Stimulated activated CD8-positive, alpha-beta memory T cell treated with anti-CD3 and anti-CD28 coated beads, Interleukin-7, amount 100 ng/mL, for 48 hours (primary cell): ENCODE data around the gene TFCP2.

Experiments used
- DNase-seq, 2 donors: peaks; one replicate each; pipeline ENCODE4 v3.0.0-alpha.2; 2020; ENCODE audit warnings: low read depth in 1 of 2; ENCODE audit errors: extremely low read depth in 1 of 2

Gene TFCP2

DNA sequence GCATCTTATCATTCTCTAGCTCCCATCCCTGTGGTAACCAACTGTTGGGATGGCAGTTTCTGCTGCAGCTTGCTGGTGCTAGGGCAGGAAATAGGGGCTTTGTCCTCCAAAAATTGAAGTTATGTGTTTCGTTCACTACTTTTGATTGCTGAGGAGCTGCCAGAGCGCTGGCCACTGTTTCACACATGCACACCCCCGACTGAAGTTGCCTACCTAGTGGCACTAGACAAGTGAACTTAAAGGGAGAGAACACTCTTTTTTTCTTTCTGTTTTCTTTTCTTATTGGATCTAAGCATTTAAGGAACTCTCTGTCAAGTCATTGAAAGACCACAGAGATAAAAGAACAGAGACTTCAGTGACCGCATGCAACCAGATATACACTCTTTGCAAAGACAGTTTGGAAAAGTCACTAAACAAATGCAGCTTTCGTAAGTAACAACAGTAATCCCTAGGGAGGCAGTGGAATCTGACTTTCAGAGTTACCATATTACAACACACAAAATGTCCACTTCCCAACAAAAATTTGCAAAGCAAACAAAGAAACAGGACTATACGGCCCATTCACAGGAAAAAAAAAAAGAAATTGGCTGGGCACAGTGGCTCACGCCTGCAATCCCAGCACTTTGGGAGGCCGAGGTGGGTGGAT, 12.0 kb downstream of the TFCP2 start:
- DNase-seq: no peak

DNA sequence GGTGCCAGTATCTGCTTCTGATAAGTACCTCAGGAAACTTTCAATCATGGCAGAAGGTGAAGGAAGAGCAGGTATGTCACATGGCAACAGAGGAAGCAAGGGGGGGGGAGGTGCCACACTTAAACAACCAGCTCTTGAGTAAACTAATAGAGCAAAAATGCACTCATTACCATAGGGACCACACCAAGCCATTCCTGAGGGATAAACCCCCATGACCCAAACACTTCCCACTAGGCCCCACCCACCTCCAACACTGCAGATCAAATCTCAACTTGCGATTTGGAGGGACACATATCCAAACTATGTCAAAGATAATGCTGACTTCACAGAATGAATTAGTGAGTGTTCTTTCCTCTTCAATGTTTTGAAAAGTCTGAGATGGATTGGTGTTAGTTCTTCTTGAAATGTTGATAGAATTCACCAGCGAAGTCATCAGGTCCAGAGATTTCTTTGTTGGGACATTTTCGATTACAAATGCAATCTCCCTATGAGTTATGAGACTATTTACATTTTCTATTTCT, 16.6 kb downstream of the TFCP2 start:
- no peak for DNase-seq

DNA sequence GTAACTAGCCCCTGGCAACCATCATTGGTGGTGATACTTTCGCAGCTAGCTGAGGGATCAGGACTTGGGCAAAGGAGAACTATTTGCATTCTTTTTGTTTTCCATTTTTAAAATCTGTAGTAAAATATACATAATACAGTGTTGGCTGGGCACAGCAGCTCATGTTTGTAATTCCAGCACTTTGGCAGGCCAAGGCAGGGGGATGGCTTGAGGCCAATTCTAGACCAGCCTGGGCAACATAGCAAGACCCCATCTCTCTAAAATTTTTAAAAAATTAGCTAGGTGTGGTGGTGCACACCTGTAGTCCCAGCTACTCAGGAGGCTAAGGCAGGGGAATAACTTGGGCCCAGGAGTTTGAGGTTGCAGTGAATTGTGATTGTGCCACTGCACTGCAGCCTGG, 20.0 kb downstream of the TFCP2 start:
- DNase-seq: no peak

DNA sequence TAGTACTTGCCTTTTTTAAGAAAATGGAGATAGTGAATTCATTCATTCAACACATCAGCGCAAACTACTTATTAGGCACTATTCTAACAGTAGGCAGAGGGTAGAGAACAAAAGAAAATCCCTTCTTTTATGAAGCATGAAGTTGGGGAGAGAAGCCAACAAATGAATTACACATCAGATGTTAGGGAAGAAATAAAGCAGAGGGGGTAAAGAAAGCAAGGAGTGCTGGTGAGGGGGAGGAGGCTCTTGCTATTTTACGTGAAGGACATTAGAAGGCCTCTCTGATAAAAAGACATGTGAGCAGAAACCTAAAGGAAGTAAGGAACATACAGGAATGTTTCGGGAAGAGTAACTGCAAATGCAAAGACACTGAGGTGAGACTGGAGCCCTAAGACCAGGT, 22.2 kb downstream of the TFCP2 start:
- DNase-seq: no peak

DNA sequence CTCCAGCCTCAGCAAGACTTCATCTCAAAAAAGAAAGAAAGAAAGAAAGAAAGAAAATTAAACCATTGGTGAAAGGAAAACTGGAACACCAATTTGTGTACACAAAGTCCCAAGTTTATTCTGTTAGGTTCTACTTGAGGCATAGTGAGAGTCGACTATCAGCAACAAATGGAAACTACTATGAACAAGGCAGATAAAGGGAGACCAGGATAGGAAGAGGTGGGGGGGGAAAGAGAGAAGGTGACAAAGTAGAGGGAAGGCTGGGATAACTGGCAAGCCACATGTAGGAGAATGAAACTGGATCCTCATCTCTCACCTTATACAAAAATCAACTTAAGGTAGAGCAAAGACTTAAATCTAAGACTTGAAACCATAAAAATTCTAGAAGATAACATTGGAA, 25.6 kb downstream of the TFCP2 start:
- no peak for DNase-seq

DNA sequence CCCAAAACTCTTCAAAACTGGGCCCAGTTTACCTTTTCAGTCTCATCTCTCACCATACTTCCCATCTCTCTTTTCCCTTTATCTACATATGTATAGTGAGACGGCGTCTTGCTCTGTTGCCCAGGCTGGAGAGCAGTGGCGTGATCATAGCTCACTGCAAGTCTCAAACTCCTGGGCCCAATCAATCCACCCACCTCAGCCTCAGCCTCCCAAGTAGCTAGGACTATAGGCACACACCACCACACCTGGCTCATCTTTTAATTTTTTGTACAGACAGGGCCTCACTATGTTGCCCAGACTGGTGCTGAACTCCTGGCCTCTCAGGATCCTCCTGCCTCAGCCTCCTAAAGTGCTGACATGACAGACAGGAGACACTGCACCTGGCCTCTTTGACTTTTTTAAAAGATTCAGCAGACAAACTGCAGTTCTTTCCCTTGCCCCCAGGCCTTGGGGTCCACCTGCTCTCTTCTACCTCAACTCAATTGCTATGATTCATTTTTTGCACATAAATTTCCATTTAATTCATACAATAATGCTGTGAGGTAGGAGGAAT, 33.6 kb downstream of the TFCP2 start:
- DNase-seq: no peak

DNA sequence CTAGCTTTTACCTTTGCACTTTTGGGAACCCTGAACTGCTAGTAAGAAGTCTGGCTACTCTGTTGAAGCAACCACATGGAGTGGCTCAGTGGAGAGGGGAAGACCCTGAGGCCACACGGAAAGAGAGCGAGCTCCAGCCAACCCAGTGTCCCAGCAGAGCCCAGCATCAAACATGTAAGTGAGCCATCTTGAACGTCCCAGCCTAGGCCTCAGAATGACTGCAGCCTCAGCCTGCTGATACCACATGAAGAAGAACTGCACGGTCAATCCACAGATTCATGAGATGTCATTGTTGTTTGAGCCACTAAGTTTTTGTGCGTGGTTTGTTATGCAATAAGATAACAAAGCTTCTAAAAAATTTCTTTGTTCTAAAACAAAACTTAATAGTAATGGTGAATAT, 40.2 kb downstream of the TFCP2 start:
- DNase-seq: no peak

DNA sequence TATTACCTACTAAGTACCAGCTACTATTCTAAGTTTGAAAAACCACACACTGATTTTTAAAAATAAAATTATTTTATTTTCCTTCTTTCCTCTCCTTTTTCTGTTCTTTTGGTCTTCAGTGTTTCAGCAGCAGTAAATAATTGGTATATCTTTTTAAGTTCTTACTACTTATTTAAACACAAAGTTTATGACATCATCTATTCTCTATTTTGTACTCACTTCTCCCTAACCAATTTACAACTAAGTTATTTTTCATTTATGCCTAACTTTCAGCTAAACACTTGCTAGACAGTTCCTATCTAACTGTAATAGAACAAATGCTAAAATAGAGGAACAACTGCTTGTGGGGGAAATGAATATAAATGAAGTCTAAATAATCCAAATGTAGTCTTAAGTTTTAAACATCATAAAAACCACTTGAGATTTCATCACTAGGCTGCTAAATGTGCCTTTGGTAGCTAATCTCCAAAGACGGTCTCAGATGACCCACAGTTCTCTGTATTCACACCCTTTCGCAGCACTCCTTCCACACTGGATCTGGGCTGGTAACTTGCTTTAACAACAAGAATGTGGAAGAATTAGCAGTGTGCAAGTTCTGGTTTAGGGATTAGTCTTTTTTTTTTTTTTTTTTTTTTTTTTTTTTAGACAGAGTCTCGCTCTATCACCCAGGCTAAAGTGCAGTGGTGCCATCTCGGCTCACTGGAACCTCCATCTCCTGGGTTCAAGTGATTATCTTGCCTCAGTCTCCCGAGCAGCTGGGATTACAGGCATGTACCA, 41.0 kb downstream of the TFCP2 start:
- DNase-seq: no peak

DNA sequence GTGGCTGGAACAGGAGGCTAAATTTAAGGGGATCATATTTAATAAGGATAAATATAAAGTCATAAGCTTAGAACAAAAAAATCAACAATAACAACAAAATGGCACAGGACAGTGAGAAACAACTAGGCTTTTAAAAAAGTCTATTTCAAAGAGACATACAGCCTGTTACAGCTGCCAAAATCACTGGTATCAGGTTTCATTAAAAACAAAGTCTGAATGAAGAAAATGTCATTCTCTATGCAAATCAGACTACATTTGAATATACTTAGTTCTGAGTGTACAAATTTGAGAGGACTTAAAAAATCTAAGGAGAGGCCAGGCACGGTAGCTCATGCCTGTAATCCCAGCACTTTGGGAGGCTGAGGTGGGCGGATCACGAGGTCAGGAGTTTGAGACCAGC, 44.0 kb downstream of the TFCP2 start:
- DNase-seq: no peak

DNA sequence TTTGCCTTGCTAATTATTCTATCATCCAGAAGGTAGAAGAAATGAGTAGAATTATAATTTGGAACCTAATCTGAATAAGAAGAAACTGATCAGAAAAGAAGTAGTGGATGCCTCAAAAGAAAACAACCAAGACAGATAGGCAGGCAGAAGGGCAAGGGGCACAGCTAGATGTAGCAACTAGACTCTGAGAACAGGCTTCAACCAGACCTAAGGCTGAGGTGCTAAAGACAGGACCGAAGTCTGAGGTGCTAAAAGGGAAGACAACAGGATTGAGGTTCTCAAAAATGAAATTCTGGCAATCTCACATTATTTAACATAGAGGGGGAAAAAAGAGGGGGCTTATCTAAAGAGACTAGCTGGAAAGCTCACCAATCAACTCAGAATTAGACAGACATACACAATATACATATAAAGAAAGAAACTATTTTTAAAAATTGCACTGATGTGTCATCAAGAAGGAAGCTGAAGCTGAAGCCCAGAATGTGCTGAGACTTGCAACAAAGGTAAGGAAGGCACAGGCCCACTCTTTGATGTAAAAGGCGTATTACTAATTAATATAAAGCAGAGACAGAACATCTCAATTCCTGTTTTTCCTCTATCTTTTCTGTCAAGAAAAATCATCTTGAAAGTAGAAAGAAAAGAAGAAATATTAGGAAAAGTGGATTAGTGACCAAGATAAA, 45.7 kb downstream of the TFCP2 start:
- DNase-seq: no peak

DNA sequence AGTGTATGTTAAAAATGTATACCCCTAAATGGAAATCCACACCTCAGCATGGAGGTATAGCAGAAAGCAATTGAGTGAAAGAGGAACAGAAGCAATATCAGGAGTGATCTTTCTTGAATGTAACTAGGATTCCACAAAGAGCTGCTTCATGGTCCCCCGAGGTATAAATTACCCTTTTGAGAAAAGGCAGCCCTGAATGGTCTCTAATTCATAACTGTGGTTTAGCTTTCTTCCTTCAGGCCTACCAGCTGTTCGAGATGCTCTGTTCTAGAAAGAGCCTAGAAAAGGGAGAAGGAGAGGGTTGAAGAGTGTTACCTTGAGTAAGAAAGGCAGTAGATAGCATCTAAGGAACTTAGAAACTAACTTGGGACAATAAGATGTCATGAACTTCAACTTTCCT, 46.6 kb downstream of the TFCP2 start:
- DNase-seq: no peak

DNA sequence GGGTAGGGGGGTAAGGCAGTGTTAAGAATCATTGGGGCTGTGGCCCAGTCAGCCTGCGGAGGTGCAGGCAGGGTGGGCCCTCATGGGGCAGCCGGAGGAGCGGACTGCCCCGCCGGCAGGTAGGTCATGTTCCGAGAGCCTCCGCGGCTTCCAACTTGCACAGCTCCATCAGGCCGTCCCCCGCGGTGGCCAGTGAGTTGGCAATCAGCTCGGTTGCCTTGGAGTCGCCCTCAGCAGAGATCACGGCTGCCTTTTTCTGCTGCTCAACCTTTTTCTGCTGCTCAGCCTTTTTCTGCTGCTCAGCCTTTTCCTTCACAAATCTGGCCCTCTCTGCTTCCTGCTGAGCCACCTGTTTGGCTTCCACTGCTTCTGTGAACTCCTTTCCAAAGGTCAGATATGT, 48.4 kb downstream of the TFCP2 start:
- DNase-seq: no peak

DNA sequence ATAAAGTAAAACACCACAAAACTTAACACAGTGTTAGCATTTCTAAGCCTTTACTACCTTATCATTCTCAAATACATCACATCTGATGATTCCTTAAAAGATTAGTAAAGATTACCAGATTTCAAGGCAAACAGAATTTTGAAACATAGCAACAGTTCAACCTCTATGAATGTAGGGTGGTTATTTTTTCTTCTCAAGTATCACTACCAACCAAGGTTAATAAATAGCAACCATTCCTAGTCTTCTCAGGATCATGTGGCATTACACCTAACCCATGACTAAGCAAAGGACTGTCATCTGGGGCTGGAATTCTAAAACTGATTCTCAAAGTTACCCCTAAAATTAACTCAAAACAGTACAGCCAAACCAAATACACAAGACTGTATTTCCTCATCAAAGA, 50.1 kb downstream of the TFCP2 start:
- DNase-seq: no peak

DNA sequence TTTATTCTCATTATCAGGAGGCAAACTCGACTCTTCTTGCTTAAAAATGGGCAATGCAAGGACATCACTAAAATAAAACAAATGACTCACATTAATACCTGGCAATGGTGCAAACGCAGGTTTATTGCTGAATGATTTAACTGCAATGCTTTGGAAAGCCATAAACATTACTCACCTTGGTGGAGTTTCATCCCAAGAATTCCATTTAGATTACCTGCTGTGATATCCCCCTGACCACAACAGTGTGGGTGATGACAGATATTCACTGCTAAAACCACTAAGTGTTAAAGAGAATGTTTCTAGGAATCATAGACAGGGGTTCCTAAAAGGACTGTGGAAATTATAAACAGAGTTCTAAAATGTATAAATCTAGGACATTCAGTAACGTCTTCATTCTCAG, 54.2 kb downstream of the TFCP2 start:
- peak in 1 of 2 donors; percentile 9 for DNase-seq

DNA sequence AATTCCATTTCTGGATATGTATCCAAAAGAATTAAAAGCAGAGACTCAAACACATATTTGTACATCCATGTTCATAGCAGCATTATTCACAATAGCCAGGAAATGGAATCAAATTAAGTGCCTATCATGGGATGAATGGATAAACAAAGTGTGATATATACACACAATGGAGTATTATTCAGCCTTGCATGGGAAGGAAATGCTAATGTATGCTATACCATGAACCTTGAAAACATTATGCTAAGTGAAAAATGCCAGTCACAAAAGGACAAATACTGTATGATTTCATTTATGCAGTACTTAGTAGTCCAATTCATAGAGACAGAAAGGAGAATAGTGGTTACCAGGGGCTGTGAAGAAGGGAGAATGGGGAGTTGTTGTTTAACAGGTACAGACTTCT, 57.4 kb downstream of the TFCP2 start:
- DNase-seq: no peak

DNA sequence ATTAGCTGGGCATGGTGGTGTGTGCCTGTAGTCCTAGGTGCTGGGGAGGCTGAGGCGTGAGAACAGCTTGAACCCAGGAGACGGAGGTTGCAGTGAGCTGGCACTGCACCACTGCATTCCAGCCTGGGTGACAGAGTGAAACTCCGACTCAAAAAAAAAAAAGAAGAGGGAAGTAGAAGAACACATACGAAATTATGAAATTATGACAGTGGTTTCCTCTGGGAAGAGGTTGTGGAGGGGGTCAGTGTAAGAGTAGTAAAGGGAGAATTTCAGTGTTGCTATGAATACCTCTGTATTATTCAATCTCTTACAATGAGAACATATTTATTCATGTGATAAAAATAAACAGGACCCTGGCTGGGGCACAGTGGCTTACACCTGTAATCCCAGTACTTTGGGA, 64.8 kb downstream of the TFCP2 start:
- DNase-seq: no peak

DNA sequence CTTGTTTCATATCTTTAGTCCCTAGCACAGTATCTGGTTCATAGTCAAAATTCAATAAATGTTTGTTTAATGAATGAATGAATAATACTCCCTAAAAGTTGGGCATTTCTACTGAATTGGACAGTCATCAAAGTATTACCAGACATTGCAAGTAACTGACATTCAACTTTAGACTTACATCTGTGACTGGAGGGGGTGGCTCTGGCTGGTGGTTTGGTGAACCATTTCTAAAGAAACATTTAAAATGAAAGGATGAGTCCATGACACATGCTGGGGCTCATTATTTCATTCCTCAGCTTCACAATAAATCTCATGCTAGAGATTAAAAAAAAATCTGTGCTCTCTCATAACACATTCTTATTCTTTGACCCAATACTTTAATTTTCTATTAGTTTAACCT, 69.0 kb downstream of the TFCP2 start:
- no peak for DNase-seq

DNA sequence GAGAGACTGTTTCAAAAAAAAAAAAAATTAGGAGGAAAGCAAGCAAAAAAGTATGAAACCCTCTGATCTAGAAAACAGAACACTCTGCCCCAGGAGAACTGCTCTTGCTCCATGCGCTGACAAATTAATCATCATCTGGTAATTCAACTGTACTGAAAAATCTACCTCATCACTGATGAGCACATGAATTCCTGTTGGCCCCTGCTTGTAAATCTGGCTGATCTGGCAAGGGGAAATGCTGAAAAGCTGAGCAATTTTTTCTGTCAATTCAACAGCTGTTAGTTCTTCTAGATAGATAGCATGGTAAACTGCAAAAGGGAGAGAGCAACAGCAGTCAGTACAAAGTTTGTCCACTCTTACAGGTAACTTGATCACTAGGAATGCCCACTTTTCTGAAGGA, 74.3 kb downstream of the TFCP2 start:
- no peak for DNase-seq

DNA sequence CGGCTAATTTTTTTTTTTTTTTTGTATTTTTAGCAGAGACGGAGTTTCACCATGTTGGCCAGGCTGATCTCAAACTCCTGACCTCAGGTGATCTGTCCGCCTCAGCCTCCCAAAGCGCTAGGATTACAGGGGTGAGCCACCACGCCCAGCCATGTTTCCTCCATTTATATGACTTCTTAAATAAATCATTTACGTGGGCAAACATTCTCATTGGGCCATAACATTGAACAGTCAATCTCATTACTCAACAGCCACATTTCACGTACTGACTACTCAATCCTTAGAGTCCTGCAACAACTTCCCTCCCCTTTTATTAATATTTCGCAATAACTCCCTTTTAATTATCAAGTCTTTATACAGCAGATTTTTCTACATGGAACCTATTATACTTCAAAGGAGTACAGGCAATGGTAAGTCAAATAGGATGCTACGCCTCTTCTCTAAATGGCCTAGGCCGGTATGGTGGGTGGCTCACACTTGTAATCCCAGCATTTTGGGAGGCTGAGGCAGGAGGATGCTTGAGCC, 82.2 kb downstream of the TFCP2 start:
- DNase-seq: no peak

DNA sequence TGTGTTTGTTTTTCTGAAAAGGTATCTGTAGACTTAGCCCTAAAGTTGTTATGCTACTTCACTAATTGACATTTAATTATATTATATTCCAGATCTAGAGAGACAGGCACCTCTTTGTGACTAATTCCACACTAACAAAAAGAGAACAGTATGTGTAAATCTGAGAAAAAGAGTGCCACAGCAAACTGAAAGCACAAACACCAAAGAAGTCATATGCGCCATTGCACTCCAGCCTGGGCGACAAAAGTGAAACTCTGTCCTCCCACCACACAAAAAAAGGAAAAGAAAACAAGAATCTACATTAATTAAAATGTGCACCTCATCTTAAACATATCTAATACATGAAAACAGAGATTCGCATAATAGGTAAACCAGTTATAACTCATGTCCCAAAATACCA, 85.1 kb downstream of the TFCP2 start:
- DNase-seq: peak in 1 of 2 donors; percentile 20

DNA sequence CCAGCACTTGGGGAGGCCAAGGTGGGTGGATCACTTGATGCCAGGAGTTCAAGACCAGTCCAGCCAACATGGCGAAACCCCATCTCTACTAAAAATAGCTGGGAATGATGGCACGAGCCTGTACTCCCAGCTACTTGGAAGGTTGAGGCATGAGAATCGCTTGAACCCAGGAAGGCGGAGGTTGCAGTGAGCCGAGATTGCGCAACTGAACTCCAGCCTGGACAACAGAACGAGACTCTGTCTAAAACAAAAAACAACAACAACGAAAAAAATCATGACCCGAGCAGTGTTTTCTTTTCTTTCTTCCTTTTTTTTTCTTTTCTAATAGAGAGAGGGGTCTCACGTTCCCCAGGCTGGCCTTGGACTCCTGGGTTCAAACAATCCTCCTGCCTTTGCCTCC, 86.0 kb downstream of the TFCP2 start:
- DNase-seq: no peak
